ENCODE measurements around the gene MOGAT1.
"Not testable (repeated sequence)": the region's sequence is repeated elsewhere in the genome, so short reads cannot be mapped to it uniquely, and the experiment has no call there.

MOGAT1 gene

GRCh38 chr2:222752746-222753145, 81.3 kb downstream of the MOGAT1 start:
- H4K20me1 ChIP-seq (ENCODE audit: insufficient read depth, low read length), result no peaks in the 10 kb centered on the region
- no peak overlapping the region for H3K4me2 ChIP-seq (ENCODE audit: low read length)
- no peaks in the 10 kb centered on the region for H3K79me2 ChIP-seq (ENCODE audit: low read length)
- no peaks in the 10 kb centered on the region for H3K9me3 ChIP-seq (ENCODE audit: insufficient read depth, low read length)
- H2AFZ ChIP-seq (ENCODE audit: low read depth, low read length), result no peak overlapping the region
- no peak for TF ChIP-seq CTCF (IDR thresholded peaks at IDR 0.05; ENCODE audit: low read depth, low read length)
- no peak for TF ChIP-seq EZH2phosphoT487 (IDR thresholded peaks at IDR 0.05; ENCODE audit: low read depth)
- H3K4me1 ChIP-seq (ENCODE audit: low read length), result peaks cover 11% of the 10 kb centered on the region
- H3K9ac ChIP-seq (ENCODE audit: low read length), result no peak overlapping the region
- no peak overlapping the region for H3K27ac ChIP-seq (ENCODE audit: low read length)
- no peaks in the 10 kb centered on the region for H3K27me3 ChIP-seq (ENCODE audit: low read depth, low read length)
- no peaks in the 10 kb centered on the region for H3K36me3 ChIP-seq (replicated peaks; ENCODE audit: low read depth, low read length)
- no peak overlapping the region for H3K4me3 ChIP-seq (ENCODE audit: low read length)

DNA sequence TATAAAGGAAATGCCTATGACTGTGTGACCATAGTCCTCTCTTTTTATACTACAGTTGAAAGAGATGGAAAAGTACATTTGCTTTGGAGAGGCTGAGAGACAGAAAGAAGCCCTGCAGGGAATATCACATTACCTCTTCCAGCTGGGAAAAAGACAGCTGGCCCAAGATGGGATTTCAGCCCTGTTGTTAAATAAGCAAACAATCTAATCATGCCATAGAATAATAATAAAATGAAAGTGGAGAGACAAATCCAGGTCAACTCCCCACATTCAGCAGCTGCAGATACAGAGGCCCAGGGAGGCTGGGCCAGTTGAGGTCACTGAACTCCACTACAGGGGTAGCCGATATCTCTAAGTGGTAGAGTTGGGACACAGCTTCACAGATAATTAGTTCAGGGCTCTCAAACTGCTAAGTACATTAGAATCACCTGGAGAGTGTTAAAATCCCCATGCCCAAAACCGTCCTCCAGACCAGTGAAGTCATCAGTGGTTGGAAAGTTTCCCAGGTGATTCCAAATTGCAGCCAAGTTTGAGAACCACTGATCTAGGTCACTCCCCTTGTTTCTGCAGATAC, 81.9 kb downstream of the MOGAT1 start:
- H4K20me1 ChIP-seq (ENCODE audit: insufficient read depth, low read length), result no peaks in the 10 kb centered on the region
- H3K36me3 ChIP-seq (replicated peaks; ENCODE audit: low read depth, low read length), result no peaks in the 10 kb centered on the region
- no peaks in the 10 kb centered on the region for H3K27me3 ChIP-seq (ENCODE audit: low read depth, low read length)
- no peaks in the 10 kb centered on the region for H3K79me2 ChIP-seq (ENCODE audit: low read length)
- TF ChIP-seq EZH2phosphoT487 (IDR thresholded peaks at IDR 0.05; ENCODE audit: low read depth) (no peak), CTCF (IDR thresholded peaks at IDR 0.05; ENCODE audit: low read depth, low read length) (no peak)
- no peak overlapping the region for H2AFZ ChIP-seq (ENCODE audit: low read depth, low read length)
- H3K4me3 ChIP-seq (ENCODE audit: low read length), result no peak overlapping the region
- H3K9ac ChIP-seq (ENCODE audit: low read length), result no peak overlapping the region
- H3K9me3 ChIP-seq (ENCODE audit: insufficient read depth, low read length), result no peaks in the 10 kb centered on the region
- no peak overlapping the region for H3K4me2 ChIP-seq (ENCODE audit: low read length)
- no peak overlapping the region for H3K27ac ChIP-seq (ENCODE audit: low read length)
- H3K4me1 ChIP-seq (ENCODE audit: low read length), result peaks cover 7% of the 10 kb centered on the region

DNA sequence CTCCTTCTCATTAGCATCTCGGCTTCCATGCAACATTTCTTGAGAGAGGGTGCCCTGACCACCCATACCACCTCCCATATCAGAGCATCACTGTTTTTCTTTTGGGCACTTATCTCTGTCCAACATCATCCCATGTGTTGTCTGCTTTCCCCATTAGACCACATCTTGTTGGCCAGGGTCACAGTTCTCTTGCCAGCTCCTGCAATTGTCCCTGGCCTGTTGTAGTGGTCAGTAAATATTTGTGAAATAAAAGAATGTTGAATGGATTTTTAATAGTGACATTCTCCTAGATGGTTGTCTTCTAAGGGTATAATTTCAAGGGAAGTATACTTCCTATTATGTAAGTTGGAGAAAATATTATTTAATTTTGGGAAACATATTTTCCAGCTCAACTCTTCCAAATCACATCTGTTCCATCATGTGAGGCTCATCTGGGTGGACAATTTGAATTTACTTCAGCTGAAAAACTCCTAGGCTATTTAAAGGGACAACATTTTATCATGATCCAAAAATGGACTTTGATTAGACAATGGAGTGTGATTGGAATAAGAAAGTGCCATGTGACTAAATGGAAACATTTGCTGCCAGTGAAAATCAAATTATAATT, 83.0 kb downstream of the MOGAT1 start:
- H3K4me1 ChIP-seq (ENCODE audit: low read length), result peaks cover 7% of the 10 kb centered on the region

GRCh38 chr2:222755593-222755992, 84.1 kb downstream of the MOGAT1 start:
- H3K27ac ChIP-seq (ENCODE audit: low read length); H4K20me1 ChIP-seq (ENCODE audit: insufficient read depth, low read length); H3K4me2 ChIP-seq (ENCODE audit: low read length); H3K9ac ChIP-seq (ENCODE audit: low read length); H3K4me1 ChIP-seq (ENCODE audit: low read length); H3K27me3 ChIP-seq (ENCODE audit: low read depth, low read length); H3K36me3 ChIP-seq (replicated peaks; ENCODE audit: low read depth, low read length); H3K9me3 ChIP-seq (ENCODE audit: insufficient read depth, low read length); H3K79me2 ChIP-seq (ENCODE audit: low read length); H2AFZ ChIP-seq (ENCODE audit: low read depth, low read length); H3K4me3 ChIP-seq (ENCODE audit: low read length): not testable (repeated sequence)

More for the DNA sequence above, 83.0 kb downstream of the MOGAT1 start:
- no peaks in the 10 kb centered on the region for H3K36me3 ChIP-seq (replicated peaks; ENCODE audit: low read depth, low read length)
- H3K27me3 ChIP-seq (ENCODE audit: low read depth, low read length), result no peaks in the 10 kb centered on the region
- no peak overlapping the region for H3K9ac ChIP-seq (ENCODE audit: low read length)
- H3K4me3 ChIP-seq (ENCODE audit: low read length), result no peak overlapping the region
- no peaks in the 10 kb centered on the region for H4K20me1 ChIP-seq (ENCODE audit: insufficient read depth, low read length)
- no peak overlapping the region for H3K27ac ChIP-seq (ENCODE audit: low read length)
- no peaks in the 10 kb centered on the region for H3K79me2 ChIP-seq (ENCODE audit: low read length)
- TF ChIP-seq EZH2phosphoT487 (IDR thresholded peaks at IDR 0.05; ENCODE audit: low read depth), result no peak
- no peak for TF ChIP-seq CTCF (IDR thresholded peaks at IDR 0.05; ENCODE audit: low read depth, low read length)
- no peaks in the 10 kb centered on the region for H3K9me3 ChIP-seq (ENCODE audit: insufficient read depth, low read length)
- no peak overlapping the region for H3K4me2 ChIP-seq (ENCODE audit: low read length)
- H2AFZ ChIP-seq (ENCODE audit: low read depth, low read length), result no peak overlapping the region

All from OCI-LY3 (cell line).